ENCODE results near the gene MEIS3.

Gene MEIS3

DNA sequence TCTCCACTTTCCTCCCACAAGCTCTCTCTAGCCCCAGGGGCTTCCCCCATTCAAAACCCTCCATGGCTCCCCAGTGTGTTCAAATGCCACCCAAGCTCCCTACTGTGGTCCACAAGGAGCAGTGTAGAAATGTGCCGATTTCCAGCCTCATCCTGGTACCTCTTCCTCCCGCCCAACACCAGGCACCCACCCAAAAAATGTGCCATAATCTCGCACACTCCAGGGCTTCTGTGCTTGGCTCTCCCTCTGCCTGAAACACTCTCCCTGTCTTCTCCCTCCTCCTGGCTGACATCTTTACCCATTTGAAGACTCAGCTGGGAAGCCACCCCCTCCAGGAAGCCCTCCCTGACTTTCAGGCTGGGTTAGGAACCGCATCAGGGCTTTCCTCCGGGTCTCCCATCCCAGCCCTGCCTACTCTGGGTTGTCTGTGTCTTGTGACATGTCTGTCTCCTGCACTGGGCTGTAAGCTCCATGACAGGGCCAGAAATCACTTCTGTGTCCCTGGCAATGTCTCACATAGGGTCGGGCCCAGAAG is 16.6 kb upstream of the MEIS3 start:
- DNase-seq (ENCODE audit: extremely low read depth in 1 of 2, low read depth in 1 of 2): no peak

DNA sequence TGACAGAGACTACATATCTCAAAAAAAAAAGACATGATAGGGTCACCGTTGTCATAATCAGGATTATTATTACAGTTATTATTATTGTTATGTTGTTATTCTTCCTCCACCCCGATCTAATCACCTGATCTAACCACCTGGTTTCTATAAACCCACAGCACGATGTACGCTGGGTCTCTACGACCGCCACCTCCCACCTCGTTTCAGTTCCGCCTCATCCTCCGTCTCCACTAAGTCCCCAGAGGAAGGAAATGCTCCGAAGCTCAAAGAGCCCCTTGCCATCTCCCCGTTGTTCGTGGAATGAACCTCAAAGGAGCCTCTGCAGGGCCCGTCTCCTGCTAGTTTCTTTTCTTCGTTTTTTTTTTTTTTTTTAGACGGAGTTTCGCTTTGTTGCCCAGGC is 15.9 kb upstream of the MEIS3 start:
- DNase-seq (ENCODE audit: extremely low read depth in 1 of 2, low read depth in 1 of 2): no peak

DNA sequence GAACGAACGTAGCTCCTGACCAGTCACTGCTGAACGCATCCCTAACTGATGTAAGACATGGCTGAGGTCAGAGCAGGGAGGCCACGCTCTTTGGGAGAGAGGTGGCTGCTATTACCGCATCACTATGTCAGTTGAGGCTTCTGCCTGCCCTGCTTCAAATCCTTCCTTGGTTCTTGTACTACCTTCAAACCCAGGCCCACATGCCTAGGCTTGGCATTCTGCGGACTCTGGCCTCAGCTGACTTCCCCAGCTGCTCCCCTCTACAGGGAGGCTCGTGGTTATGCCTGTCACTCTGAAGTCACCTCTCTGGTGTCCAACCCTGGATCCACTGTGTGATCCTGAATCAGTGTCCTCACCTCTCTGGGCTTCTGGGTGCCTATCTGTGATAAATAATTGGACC is 14.8 kb upstream of the MEIS3 start:
- no peak for DNase-seq (ENCODE audit: extremely low read depth in 1 of 2, low read depth in 1 of 2)

DNA sequence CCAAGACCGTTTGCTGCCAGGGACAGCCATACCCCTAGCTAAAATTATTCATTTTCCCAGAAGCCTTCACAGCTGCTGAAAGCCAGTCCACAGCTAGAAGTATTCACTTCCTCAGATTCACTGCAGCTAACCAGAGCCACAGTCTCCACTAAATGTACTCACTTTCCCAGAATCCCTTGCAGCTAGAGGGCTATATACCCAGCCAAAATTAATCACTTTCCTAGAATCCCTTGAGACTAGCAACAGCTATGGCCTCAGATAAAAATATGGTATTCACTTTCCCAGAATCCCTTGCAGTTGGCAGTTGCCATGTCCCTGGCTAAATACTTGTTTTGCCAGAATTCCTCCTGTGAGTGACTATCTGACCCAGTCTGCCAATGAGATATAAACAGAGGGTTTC is 13.8 kb upstream of the MEIS3 start:
- no peak for DNase-seq (ENCODE audit: extremely low read depth in 1 of 2, low read depth in 1 of 2)

DNA sequence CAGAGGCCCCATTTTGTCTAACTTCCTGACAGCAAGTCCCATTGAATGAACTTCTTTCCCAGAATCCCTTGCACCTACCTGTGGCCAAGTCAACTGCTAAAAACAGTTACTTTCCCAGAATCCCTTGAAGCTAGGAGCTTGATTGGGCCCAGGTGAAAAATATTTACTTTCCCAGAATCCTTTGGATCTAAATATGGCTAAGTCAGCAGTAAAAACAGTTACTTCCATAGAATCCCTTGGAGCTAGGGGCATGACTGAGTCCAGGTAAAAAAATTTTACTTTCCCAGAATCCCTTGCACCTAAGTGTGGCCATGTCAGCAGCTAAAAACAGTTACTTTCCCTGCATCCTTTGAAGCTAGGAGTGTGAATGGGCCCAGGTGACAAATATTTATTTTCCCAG is 13.2 kb upstream of the MEIS3 start:
- DNase-seq (ENCODE audit: extremely low read depth in 1 of 2, low read depth in 1 of 2): no peak

DNA sequence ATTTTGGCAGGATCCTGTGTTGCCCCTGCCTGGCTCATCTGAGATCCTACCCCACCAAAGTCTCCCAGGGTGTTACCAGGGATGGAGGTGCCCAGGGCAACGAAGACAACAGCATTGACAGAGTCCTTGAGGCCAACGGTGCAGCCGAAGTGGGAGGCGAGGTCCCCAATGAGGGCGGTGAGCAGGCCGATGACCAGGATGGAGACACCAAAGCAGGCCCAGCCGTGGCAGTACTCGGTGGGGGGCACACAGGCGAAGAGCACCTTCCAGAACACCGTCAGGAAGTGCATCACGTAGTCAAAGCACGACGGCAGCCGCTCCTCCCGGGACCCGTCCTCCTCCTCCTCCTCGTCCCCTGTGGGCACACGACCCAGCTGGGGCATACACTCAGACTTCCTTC is 12.8 kb upstream of the MEIS3 start:
- DNase-seq (ENCODE audit: extremely low read depth in 1 of 2, low read depth in 1 of 2): no peak

DNA sequence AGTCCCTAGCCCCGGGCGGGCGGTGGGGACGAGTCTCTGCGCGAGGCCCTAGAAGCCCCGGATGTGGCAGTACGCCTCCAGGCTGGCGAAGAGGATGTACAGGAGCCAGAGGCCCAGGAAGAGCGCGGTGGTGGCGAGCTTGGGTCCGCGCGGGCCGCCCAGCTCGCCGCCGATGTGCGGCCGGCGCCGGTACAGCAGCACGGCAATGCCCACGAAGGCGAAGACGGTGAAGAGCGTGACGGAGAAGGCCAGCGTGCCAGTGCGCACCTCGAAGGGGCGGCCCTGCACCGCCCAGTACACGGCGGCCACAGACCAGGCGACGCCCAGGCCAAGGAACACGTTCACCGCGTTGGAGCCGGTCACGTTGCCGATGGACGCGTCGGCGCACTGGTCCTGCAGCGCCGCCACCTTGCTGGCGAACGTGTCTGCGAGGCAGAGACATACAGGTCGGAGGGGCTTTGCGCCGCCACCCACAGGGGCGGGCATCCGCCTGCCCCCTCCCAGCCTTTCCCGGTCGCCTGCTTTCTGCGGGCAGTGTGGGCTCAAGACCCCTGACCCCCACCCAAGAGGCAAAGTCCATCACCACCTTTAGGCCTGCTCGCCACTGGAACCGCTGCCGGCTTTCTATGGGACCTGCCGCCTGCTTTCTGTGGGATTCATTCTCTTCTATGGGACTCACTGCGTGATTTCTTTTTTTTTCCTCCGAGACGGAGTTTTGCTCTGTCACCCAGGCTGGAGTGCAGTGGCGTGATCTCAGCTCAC is 10.9 kb upstream of the MEIS3 start:
- DNase-seq (ENCODE audit: extremely low read depth in 1 of 2, low read depth in 1 of 2): no peak

DNA sequence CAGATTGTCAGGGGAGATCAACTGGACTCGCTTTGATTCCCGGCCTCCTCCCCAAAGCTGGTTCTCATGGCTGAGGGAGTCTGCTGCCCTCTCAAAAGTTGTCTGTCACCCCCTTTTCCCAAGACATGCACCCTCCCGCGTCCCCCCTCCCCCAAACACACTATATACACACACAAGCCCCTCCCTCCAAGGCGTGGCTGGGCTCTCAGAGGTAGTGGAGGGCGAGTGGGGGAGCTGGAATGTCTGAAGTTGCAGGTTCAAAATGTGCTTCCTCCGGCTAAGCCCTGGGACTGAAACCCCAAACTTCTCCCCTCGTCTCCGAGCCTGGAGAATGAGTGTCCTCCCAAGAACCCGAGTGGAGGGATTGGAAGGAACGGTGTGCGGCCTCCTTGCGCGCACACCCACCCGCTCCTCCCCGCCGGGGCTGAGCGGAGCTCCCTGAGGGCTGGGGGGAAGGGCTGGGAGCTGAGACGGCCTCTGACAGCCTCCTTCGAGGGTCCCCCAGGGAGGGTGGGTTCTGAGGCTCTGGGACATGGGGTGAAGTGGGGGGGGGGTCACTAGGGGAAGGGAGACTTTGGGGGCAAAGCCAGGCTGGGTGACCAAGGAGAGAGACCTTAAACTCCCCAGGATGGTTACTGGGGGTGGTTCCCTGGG is 9.9 kb upstream of the MEIS3 start:
- DNase-seq (ENCODE audit: extremely low read depth in 1 of 2, low read depth in 1 of 2): no peak

DNA sequence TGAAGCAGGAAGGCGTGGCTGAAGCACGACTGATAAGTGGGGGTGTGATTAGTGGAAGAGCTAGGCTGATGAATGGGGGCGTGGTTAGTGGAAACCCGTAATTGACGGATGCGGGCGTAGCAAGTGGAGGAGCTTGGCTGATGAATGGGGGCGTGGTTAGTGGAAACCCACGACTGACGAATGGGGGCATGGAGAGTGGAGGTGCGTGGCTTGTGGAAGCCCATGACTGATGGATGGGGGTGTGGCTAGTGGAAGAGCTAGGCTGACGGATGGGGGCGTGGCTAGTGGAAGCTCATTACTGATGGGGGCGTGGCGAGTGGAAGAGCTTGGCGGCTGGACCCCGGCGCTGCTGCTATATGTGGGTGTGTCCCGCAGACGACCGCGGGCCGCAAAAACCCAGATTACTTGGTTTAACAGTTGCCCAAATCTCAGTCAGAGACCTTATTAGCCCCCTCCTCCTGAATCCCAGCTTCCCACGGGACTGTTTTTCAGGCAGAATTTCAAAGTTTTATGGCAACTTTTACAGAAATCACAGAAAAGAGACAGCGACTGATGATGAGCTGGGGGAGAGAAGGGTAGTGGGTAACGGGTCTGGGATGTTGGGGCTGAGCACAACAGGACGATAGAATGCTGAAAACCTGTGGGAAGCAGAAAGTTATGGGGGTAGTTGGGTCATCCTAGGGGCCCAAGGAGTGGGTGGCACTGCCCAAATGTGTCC is 9.0 kb upstream of the MEIS3 start:
- DNase-seq (ENCODE audit: extremely low read depth in 1 of 2, low read depth in 1 of 2): peak; percentile 66 to 92

DNA sequence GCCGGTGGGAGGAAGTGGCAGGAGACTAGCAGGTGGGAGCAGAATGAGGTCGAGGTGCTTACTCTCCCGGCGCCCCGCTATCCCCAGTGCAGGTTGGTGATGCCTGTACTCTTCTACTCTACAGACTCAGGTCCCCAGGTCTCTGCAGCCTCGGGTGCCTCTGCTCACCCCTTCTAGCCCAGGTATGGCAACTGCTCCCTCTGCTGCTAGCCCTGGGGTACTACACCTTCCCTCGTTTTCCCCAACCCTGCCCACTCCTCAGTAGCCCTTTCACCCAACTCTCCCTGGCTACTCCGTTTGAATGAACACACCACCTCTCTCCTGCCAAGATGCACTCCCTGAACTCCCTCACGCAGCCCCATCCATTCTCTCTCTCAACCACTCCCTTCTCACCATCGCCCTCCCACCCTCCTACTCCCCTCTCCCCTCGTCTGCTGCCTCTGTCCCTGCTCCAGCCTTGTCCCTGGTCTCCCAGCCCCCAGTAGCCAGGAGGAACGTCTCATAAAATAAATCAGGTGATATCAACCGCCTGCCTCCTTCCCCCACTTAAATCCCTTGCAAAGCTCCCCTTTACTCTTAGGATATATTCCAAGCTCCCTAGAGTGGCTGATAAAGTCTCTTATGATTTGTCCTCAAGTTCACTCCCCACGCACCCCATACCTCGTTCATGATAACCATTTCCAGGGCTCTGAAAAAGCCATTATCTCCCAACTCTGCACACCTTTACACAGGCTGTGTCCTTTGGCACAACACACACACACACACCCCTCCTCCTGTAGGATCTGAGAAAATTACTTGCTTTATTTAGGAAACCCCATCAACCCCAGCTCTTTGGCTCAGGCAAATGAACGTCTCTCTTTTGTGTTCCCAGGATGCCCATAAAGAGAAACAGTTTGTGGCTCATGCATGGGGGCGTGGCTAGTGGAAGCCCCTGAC is 8.2 kb upstream of the MEIS3 start:
- peak in 1 of 2 donors; percentile 53 for DNase-seq (ENCODE audit: extremely low read depth in 1 of 2, low read depth in 1 of 2)

DNA sequence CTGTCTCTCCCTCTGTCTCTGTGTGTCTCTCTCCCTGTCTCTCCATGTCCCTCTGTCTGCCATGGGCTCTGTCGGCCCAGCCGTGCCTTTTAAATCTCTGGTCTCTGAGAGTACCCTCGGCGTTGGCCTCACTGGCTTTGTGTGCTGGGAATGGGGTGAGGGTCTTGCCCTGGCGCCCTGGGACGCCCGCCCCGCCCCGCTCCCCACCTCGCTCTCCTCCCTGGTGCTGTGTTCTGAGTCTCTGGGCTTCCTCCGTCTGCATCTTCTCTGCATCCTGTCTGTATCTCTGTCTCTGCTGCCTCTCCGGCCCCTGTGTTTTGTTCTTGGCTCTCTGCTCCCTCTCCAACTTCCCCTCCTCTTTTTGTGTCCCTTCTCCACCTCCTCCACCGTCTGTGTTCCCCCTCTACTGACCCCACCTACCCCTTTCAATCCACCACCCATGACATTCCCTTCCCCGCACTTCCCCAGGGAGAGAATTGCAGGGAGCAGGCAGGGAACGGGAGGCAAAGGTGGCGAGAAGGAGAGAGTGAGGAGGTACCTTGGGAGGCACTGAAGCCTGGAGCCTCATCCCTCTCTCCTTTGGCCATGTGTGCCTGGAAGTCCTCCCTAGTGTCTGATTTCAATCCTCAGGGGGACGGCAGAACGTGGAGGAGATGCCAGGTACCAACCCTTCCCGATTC is 4.0 kb upstream of the MEIS3 start:
- no peak for DNase-seq (ENCODE audit: extremely low read depth in 1 of 2, low read depth in 1 of 2)

DNA sequence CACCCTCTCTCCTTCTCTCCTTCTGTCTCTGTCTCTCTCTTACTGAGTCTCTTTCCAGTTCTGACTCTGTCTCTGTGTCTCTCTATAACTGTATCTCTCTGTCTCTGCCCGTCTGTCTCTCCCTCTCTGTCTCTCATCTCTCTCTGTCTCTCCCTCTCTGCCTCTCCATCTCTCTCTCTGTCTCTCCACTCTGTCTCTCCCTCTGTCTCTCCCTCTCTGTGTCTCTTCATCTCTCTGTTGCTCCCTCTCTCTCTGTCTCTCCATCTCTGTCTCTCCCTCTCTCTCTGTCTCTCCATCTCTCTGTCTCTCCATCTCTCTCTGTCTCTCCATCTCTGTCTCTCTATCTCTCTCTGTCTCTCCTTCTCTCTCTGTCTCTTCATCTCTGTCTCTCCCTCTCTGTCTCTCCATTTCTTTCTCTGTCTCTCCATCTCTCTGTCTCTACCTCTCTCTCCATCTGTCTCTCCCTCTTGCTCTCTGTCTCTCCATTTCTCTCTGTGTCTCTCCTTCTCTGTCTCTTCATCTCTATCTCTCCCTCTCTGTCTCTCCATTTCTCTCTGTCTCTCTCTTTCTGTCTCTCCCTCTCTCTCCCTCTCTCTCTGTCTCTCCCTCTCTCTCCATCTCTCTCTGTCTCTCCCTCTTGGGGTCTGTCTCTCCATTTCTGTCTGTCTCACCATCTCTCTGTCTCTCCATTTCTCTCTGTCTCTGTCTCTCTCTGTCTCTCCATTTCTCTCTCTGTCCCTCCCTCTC is 3.3 kb upstream of the MEIS3 start:
- no peak for DNase-seq (ENCODE audit: extremely low read depth in 1 of 2, low read depth in 1 of 2)

DNA sequence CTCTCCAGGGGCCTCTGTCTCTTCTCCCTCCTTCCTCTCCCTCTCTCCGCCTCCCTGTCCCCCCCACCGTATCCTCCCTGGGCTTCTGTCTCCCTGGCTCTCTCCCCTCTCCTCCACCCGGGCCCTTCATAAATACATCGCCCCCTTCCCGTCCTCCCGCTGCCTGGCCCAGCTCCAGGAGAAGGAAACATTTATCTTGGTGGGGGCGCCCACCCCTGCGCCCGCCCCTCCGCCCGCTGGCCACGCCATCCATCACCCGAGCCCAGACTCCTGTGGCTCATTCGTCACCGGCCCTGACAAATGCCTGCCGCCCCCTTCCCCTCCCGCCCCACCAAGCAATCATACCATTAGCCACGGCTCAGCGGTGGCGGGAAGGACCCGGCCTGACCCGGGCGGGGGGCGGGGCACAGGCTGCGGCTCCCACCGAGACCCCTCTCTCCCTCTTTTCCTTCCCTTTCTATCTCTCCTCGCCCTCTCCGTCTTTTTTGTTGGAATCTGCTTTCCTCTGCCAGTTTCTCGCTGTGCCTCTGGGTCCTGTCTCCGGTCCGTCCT is 2.6 kb upstream of the MEIS3 start:
- DNase-seq (ENCODE audit: extremely low read depth in 1 of 2, low read depth in 1 of 2): no peak

DNA sequence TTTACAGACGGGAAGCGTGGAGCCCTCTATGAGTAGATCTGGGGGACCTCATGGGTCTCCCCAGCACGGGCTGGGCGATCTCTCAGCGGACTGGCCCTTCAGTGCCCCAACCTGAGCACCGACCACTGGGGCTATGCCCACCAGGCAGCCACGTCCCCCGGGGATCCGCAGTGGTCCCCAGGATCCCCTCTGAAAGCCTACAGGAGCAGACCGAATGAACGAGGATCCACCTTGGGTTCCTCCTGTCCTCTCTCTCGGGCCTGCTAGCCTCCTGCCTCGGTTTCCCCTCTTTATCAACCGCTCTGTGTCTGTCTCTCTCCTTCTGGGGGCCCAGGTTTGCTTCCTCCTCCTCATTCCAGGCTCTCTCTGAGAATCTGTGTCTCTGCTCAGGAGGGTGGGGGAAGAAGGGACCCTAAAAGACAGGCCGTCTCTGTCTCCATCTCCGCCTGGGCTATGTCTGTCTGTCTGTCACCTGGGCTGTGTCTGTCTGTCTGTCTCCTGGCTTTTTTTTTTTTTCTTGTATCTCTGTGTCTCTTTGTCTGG is 2.0 kb upstream of the MEIS3 start:
- no peak for DNase-seq (ENCODE audit: extremely low read depth in 1 of 2, low read depth in 1 of 2)

DNA sequence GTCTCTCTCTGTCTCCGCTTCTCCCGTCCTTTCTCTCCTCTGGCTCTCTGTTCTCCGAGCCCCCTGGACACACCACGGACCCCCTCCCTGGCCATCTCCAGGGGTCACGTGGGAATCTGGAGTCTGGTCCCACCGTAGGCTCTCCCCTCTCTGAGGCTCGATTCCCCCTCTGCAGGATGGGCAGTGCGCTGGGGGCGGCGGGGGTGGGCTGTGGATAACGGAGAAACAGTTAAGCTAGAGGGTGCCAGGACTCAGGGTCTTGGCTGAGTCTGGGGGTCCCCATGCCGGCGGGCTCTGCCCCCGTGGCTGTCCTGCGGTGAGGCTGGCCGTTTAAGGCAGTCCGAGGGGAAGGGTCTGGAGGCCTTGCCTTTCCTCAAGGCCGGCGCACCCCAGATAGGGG is 462 bp upstream of the MEIS3 start:
- no peak for DNase-seq (ENCODE audit: extremely low read depth in 1 of 2, low read depth in 1 of 2)

DNA sequence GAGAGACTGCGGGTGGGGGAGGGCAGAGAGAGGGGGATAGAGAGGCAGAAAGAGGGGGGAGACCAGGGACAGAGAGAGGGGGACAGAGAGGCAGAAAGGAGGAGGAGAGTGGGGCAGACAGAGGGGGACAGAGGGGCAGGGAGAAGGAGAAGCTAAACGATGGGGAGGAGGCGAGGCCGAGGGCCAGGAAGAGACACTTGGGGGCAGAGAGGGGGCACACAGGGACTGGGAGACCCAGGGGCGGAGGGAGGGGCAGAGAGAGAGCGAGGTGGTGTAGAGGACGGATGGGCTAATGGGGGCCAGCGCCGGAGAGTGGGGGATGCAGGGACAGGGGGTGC is 666 bp downstream of the MEIS3 start:
- no peak for DNase-seq (ENCODE audit: extremely low read depth in 1 of 2, low read depth in 1 of 2)

DNA sequence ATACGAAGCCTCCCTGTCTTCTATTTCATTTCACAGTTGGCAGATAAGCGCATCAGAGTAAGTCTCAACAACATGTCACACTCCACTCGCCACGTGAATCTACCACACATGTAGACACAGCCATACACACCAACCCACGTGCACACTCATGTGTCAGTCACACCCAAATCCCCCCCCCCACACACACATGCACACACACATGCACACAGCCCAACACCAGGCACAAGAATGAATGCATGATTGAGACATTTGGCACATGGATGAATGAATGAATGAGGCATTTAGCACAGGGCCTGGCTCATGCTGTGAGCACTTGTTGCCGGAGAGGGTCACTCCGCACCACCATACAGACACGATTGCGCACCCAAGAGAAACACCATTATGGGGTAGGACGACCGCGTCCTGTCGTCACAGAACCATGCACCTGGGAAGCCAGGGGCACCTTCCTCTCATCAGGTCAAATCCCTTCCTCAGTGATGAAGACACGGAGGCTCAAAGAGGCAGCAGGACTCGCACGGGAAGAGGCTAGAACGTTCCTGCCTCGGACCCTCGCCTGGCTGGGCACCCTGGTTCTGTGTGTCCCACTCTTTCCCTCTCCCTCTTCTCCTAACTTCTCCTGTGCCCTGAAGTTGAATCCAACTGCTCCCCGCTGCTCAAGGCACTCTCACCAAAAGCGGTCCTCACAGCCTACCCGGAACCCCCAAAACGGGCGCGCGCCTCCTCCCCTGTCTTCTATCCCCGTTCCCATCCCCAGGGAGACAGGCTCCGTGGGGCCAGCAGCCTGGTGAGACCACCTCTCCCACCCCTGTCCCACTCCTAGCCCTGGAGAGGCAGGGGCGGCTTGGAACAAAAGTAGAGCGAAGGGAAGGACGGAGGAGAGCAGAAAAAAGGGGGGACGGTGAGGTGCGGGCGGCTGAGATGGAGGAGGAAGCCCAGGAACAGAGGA is 1.3 kb downstream of the MEIS3 start:
- DNase-seq (ENCODE audit: extremely low read depth in 1 of 2, low read depth in 1 of 2): no peak

Data from stimulated activated CD8-positive, alpha-beta memory T cell treated with anti-CD3 and anti-CD28 coated beads, Interleukin-7, amount 100 ng/mL, for 48 hours (primary cell).